Measurements from ENCODE around the gene LYPD4.
"Not testable (repeated sequence)": the region's sequence is repeated elsewhere in the genome, so short reads cannot be mapped to it uniquely, and the experiment has no call there.

LYPD4 gene

GRCh38 chr19:41875973-41876372 lies 31.5 kb upstream of the LYPD4 start:
- not testable (repeated sequence) for DNase-seq (ENCODE audit: low read depth in 2 of 2, low spot score in 1 of 2)

GRCh38 chr19:41872775-41873647 lies 28.5 kb upstream of the LYPD4 start:
- DNase-seq (ENCODE audit: low read depth in 2 of 2, low spot score in 1 of 2) = no peak

GRCh38 chr19:41872384-41872774 lies 27.9 kb upstream of the LYPD4 start:
- DNase-seq (ENCODE audit: low read depth in 2 of 2, low spot score in 1 of 2) = no peak

- no peak for DNase-seq (ENCODE audit: low read depth in 2 of 2, low spot score in 1 of 2)
These were observed 27.3 kb upstream of the LYPD4 start for GRCh38 chr19:41871573-41872383.

- no peak for DNase-seq (ENCODE audit: low read depth in 2 of 2, low spot score in 1 of 2)
These were observed 26.0 kb upstream of the LYPD4 start for GRCh38 chr19:41870401-41870873.

GRCh38 chr19:41869374-41869955 lies 25.0 kb upstream of the LYPD4 start:
- DNase-seq (ENCODE audit: low read depth in 2 of 2, low spot score in 1 of 2) = no peak

GRCh38 chr19:41868989-41869300 lies 24.5 kb upstream of the LYPD4 start:
- no peak for DNase-seq (ENCODE audit: low read depth in 2 of 2, low spot score in 1 of 2)

GRCh38 chr19:41868120-41868988 lies 23.9 kb upstream of the LYPD4 start:
- DNase-seq (ENCODE audit: low read depth in 2 of 2, low spot score in 1 of 2) = no peak

GRCh38 chr19:41866284-41866683 lies 21.8 kb upstream of the LYPD4 start:
- DNase-seq (ENCODE audit: low read depth in 2 of 2, low spot score in 1 of 2) = no peak

- no peak for DNase-seq (ENCODE audit: low read depth in 2 of 2, low spot score in 1 of 2)
These were observed 19.9 kb upstream of the LYPD4 start for GRCh38 chr19:41864374-41864773.

GRCh38 chr19:41863209-41863931 lies 18.9 kb upstream of the LYPD4 start:
- DNase-seq (ENCODE audit: low read depth in 2 of 2, low spot score in 1 of 2) = no peak

- DNase-seq (ENCODE audit: low read depth in 2 of 2, low spot score in 1 of 2) = no peak
These were observed 18.0 kb upstream of the LYPD4 start for GRCh38 chr19:41862445-41862986.

- DNase-seq (ENCODE audit: low read depth in 2 of 2, low spot score in 1 of 2) = no peak
These were observed 17.4 kb upstream of the LYPD4 start for GRCh38 chr19:41861846-41862245.

- no peak for DNase-seq (ENCODE audit: low read depth in 2 of 2, low spot score in 1 of 2)
These were observed 16.8 kb upstream of the LYPD4 start for GRCh38 chr19:41861116-41861768.

GRCh38 chr19:41860419-41861115 lies 16.1 kb upstream of the LYPD4 start:
- no peak for DNase-seq (ENCODE audit: low read depth in 2 of 2, low spot score in 1 of 2)

- DNase-seq (ENCODE audit: low read depth in 2 of 2, low spot score in 1 of 2) = peak; percentile 95 to 97
These were observed 15.3 kb upstream of the LYPD4 start, which contains the start of gene RPS19 for GRCh38 chr19:41859618-41860418. TSS of gene RPS19 (plus strand) at chr19:41860255. CDS start at chr19:41860775, 520 bp downstream.

- no peak for DNase-seq (ENCODE audit: low read depth in 2 of 2, low spot score in 1 of 2)
These were observed 14.7 kb upstream of the LYPD4 start for GRCh38 chr19:41859213-41859617.

- no peak for DNase-seq (ENCODE audit: low read depth in 2 of 2, low spot score in 1 of 2)
These were observed 9.3 kb upstream of the LYPD4 start for GRCh38 chr19:41853768-41854167.

Measured in stimulated activated CD8-positive, alpha-beta memory T cell treated with anti-CD3 and anti-CD28 coated beads, Interleukin-4, amount 100 ng/mL, for 1 hour (primary cell).